Central memory CD4-positive, alpha-beta T cell (primary cell): Measurements from ENCODE around the gene DNAH3.

ENCODE experiments used
- DNase-seq: peaks from one replicate; pipeline ENCODE4 v3.0.0; 2022

The DNAH3 gene

GRCh38 chr16:20901068-20901435 lies 249.6 kb downstream of the DNAH3 start:
- DNase-seq = peak; percentile 22

- peak; percentile 82 for DNase-seq
These were observed 250.2 kb downstream of the DNAH3 start, which contains the start of the genes DCUN1D3 and LYRM1 for GRCh38 chr16:20900299-20901067. TSS of gene DCUN1D3 (minus strand) at chr16:20900358. CDS start at chr16:20862538, 37,820 bp downstream. TSS of gene LYRM1 (plus strand) at chr16:20900771. CDS start at chr16:20915556, 14,785 bp downstream.

- no peak for DNase-seq
These were observed 251.0 kb downstream of the DNAH3 start for GRCh38 chr16:20899477-20900298.

GRCh38 chr16:20899071-20899470 lies 251.6 kb downstream of the DNAH3 start:
- no peak for DNase-seq

GRCh38 chr16:20897922-20898321 lies 252.7 kb downstream of the DNAH3 start:
- no peak for DNase-seq

- no peak for DNase-seq
These were observed 253.3 kb downstream of the DNAH3 start for GRCh38 chr16:20897253-20897897.

- DNase-seq = no peak
These were observed 256.3 kb downstream of the DNAH3 start for GRCh38 chr16:20894388-20894787.

GRCh38 chr16:20889625-20890275 lies 260.9 kb downstream of the DNAH3 start:
- DNase-seq = no peak

- no peak for DNase-seq
These were observed 263.4 kb downstream of the DNAH3 start for GRCh38 chr16:20887207-20887606.

- no peak for DNase-seq
These were observed 264.3 kb downstream of the DNAH3 start for GRCh38 chr16:20886320-20886719.

- DNase-seq = no peak
These were observed 266.4 kb downstream of the DNAH3 start for GRCh38 chr16:20884240-20884556.

- DNase-seq = no peak
These were observed 266.9 kb downstream of the DNAH3 start for GRCh38 chr16:20883554-20884239.
